NCI-H146 treated with DMSO at 0.1 percent for 48 hours (cell line): ENCODE results near the gene GAS7.
"Not testable (repeated sequence)": the region's sequence is repeated elsewhere in the genome, so short reads cannot be mapped to it uniquely, and the experiment has no call there.

Experiments
- DNase-seq: peaks from one replicate; lab custom pipeline; 2025; ENCODE audit not compliant: unreplicated experiment; lab: John Stamatoyannopoulos, UW

GAS7 gene

DNA sequence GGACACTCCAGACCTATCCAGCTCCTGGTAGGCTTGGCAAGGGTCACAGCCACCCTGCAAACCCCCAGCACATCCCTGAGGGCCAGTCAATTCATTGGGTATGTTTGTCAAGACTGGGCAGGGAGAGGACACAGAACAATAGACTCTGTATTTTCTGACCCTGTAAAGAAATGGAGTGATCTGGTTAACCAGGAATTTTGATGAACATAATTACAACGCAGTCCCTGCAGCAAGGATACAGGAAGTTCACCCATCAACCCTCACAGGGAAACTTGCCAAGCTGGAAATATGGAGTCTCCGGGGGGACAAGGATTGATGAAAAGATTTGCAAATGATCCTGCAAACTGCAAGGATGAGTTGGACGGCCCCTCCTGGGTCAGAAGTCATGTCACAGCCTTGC lies 167.3 kb downstream of the GAS7 start:
- no peak for DNase-seq

- DNase-seq, result no peak
These were observed 169.3 kb downstream of the GAS7 start for GRCh38 chr17:10029129-10029528.

DNA sequence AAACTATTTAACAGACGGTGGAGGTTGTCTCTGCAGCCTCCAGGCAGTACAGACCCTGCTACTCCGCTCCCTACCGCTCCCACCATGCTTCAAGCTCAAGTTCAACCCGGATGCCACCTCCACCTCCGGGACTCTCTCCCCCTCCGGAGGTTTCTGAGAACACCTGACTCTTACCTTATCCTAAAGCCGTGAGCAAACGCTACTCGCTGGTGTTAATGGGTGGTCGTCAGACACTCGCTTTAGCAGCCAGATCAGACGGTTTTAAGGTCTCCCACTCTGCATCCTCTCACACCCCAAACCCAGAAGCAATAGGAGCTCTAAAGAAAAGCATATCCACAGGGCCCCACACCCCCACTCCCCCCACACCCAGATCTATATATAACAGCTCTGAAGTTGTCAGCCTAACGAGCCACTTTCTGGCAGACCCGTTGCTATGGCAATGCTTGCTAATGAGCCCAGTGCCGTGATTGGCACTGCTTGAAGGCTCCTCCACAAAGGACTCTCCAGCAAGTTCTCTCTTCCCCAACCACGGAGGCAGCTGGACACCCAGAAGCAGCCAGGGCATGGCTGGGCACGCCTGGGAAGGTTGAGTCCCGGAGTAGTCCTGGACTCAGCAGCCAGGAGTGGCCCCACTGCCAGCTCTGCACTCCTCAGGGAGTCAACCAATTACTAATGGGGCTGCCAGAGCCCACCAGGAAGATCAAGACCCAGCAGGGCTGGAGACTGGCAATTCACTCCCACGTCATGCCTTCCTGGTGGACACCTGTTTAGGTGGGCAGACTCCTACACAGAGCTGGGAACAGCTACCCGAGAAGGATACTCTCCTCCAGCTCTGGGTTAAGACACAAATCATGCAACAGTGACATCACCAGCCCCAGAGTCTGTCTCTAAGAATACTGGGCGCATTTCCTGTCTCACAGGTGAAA lies 172.2 kb downstream of the GAS7 start:
- DNase-seq, result no peak

- no peak for DNase-seq
These were observed 173.2 kb downstream of the GAS7 start for GRCh38 chr17:10025224-10025623.

- DNase-seq, result no peak
These were observed 176.0 kb downstream of the GAS7 start for GRCh38 chr17:10022416-10022815.

- no peak for DNase-seq
These were observed 177.0 kb downstream of the GAS7 start for GRCh38 chr17:10021272-10021984.

DNA sequence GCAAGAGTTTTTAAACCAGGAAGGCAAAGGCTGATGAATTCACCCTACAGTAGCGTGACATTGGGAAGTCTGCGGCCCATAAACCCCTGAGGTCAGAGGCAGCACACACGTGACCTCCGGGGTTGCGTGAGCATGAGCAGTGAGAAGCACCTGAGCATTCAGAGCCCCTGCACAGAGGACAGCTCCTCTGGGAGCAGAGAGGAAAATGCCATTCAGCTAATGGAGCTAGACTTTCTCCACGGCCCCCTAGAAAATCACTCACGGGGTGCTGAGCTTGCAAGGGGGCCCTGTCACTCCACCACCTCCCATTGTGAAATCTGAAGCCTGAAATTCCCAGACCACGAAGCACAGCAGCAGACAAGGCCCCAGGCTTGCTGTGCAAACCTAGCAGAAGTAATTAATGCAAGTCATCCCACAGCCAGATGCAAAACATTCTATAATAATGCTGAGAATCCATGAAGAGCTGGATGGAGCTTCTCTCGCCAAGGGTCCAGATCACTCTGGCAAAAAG lies 178.4 kb downstream of the GAS7 start:
- no peak for DNase-seq

DNA sequence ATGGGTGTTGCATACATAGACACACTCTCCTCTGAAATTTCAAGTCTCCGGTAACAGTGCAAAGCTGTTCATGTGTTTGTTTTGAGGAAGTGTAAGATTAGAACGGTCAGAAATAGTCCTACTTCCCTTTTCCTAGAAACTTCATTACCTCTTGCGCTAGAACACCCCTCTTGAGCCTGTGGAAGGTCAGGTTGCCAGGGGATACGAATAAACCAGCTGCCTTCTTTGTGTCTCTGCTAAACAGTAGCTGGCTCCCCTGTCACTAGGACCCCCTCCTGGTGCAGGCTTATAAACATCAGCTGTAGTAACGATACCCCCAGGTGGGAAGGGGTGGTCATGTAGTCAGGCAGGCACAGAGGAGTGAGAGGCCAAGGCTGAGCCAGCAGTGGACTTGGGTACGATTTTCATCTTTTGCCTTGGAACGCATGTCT lies 179.9 kb downstream of the GAS7 start:
- no peak for DNase-seq

DNA sequence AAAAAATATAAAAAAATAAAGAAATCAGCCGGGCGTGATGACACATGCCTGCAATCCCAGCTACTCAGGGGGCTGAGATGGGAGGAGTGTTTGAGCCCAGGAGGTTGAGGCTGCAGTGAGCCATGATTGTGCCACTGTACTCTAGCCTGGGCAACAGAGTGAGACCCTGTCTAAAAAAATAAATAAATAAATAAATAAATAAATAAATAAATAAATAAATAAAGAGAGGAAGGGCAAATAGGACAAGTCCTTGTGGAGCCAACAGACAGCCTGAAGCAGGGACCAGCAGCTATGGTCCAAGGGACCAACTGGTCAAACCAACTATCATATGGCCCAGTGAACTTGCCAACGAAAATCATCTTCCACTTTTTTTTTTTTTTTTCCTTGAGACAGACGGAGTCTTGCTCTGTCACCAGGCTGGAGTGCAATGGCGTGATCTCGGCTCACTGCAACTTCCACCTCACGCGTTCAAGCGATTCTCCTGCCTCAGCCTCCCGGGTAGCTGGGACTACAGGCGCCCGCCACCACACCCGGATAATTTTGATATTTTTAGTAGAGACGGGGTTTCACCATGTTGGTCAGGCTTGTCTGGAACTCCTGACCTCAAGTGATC lies 181.3 kb downstream of the GAS7 start:
- DNase-seq, result not testable (repeated sequence)

DNA sequence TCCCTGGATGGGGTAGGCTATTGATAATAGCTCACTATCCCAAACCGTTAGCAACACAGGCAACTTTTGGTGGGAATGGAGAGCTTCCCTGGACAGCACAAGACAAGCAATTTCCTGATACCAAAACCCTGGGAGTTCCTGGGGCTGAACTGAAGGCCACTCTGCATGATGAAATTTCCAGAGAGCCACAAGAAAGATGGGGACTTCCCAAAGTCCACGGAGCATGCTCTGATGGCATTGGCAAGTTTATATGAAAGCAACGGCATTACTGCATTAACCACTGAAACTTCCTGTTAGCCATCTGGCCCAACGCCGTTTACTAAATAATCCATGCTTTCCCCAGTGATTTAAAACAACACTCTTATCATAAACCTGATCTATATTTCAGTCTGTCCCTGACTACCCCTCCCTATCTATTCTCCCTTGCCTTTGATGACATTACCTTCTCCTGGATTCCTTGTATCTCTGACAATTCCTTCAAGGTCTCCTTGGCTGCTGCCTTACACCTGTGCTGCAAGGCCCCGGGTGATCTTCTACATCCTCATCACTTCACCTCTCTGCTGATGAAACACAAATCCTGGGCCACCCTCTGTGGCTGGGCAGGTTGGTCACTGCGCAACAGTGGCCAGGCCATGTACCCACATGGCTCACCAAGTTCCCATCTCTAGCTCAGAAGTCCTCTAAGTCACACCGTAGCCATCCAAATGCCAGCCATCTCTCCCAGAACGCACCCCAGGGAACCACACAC lies 184.9 kb downstream of the GAS7 start:
- no peak for DNase-seq

GRCh38 chr17:10010752-10011151 lies 187.7 kb downstream of the GAS7 start:
- no peak for DNase-seq

- DNase-seq, result no peak
These were observed 194.7 kb downstream of the GAS7 start for GRCh38 chr17:10003705-10004104.

- DNase-seq, result not testable (repeated sequence)
These were observed 195.6 kb downstream of the GAS7 start for GRCh38 chr17:10002567-10003360.

- DNase-seq, result no peak
These were observed 197.0 kb downstream of the GAS7 start for GRCh38 chr17:10001306-10001873.

DNA sequence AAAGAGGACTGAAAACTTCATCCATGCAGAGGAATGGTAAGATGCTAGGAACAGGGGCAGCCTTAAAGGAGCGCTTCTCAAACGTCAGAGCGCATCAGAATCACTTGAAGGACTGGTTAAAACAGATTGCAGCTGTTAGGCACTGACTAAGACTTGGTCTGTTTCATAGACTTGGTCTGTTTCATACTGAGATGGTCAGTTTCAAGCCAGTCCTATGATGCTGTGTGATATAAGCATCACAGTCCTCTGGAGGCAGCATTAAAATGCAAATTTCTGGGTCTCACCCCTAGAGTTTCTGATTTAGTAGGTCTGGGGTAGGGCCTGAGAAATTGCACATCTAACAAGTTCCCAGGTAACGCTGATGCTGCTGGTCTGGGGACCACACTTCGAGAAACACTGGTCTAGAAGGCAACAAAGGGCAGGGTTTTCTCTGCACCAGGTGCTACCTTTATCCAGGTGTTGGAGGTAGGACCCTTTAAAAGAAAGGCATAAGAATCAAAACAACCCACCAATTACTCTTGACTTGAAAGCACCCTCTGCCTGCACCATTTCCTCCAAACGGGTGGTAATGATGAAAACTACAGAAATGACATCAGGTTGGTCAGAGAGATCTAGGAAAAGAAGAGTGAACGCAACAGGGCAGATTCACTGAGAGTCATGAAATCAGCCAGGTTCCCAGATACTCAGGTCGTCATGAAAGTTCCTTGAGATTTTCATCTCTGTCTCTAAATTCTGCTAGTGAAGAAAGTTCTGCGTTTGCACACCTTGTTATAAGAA lies 198.3 kb downstream of the GAS7 start:
- DNase-seq, result no peak

- no peak for DNase-seq
These were observed 200.3 kb downstream of the GAS7 start for GRCh38 chr17:9998060-9998459.

DNA sequence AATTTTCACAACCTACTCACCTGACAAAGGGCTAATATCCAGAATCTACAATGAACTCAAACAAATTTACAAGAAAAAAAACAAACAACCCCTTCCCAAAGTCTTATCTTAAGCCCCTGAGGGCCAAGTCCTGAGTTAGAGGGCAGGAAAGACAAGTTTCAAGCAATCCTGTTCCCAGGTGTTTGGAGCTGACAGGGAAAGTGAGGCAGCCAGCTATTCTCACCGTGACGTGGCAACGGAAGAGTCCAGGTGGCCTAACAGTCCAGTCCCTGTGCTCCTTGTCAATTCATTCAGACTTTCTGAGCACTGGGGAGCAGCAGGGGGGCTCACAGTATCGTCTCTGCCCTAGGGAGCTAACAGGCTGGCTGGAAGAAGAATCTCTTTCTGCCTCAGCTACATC lies 203.6 kb downstream of the GAS7 start:
- DNase-seq, result no peak

DNA sequence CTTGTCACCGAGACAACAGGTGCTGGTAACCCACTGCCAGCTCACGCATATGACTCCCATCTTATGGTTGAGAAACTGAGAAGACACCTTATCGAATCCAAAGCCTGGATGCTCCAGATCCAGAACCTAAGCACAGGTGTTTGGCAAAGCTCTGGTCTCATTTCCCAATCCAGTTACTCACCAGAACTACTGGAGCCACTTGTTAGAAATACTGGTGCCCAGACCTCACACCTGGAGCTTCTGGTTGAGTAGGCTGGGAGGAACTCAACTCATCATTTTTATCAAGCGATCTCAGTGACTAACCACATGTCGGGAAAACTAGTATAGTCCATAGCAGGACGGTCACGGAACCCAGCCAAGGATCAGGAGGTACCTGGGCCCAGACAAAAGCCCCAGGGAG lies 206.6 kb downstream of the GAS7 start:
- DNase-seq, result no peak

DNA sequence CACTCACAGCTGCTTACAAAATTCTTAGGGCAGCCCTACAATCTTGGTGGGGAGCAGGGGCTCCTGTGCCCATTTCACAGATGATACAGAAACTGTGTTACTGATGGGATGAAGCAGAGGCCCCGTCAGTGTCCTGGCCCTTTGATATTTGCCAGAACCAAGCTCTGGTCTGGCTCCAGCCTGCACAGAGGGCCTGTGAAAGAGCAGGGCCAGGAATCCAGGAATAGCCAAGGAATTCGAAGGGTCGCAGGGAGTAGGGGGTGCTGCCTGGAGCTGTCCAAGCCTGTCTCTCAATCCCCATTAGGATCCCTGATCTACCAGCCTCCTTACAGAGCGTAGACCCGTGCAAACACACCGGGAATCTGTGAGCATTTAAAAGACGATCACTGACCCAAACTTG lies 207.1 kb downstream of the GAS7 start:
- no peak for DNase-seq
